Measurements from ENCODE around the gene SLITRK2. TPM values are rescaled to one million over a fixed set of nuclear protein-coding genes. Genes with fewer than 3 reads are reported as not detected.

The SLITRK2 gene
- polyA plus RNA-seq (2012; ENCODE audit: low read depth, missing spikeins), result not detected

GRCh38 chrX:145817331-145818185 is at the start of gene SLITRK2:
Gene SLITRK2, plus strand, starts transcription at chrX:145817829. Its CDS starts 4,597 bp downstream, at chrX:145822426.
- FAIRE-seq (no peak), DNase-seq (ENCODE audit: insufficient read length, low spot score) (no peak)
- TF ChIP-seq POU2F2 (IDR thresholded peaks at IDR 0.05; ENCODE audit: low read depth, low read length) (no peak), TAF1 (IDR thresholded peaks at IDR 0.05; ENCODE audit: low read depth, low read length) (no peak), POLR2AphosphoS5 (IDR thresholded peaks at IDR 0.05; ENCODE audit: low read depth, low read length) (no peak), SPI1 (IDR thresholded peaks at IDR 0.05; ENCODE audit: low read depth, low read length) (no peak), PAX5 (IDR thresholded peaks at IDR 0.05; ENCODE audit: insufficient read depth, low read length, severe bottlenecking) (no peak), POLR2A (IDR thresholded peaks at IDR 0.05; ENCODE audit: low read depth, low read length) (no peak)

- FAIRE-seq (no peak), DNase-seq (ENCODE audit: insufficient read length, low spot score) (no peak)
- TF ChIP-seq POLR2AphosphoS5 (IDR thresholded peaks at IDR 0.05; ENCODE audit: low read depth, low read length), result no peak
- TF ChIP-seq SPI1 (IDR thresholded peaks at IDR 0.05; ENCODE audit: low read depth, low read length), result no peak
These were observed 44.6 kb upstream of the SLITRK2 start for GRCh38 chrX:145773006-145773405.

DNA sequence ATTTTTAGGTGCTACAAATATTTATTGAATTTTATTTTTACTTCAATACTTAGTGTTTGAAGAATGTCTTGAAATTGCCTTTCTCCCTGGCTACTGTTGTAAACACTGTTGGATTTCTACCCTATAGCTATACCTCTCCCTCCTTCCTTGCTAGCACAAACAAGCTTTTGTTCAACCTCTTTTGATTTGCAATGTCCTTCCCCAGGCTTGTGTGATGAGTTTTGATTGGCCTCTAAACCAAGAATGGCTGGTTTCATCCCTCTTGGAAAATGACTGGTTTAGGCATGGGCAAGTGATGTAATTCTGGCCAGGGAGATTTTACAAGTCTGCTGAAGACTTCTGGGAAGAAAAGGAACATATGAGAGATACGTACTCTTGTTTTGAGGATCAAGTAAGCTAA is 25.3 kb upstream of the SLITRK2 start:
- no peak for FAIRE-seq
- DNase-seq (ENCODE audit: insufficient read length, low spot score), result no peak
- TF ChIP-seq POLR2AphosphoS5 (IDR thresholded peaks at IDR 0.05; ENCODE audit: low read depth, low read length), result no peak
- TF ChIP-seq PAX5 (IDR thresholded peaks at IDR 0.05; ENCODE audit: insufficient read depth, low read length, severe bottlenecking), result no peak
- TF ChIP-seq POLR2A (IDR thresholded peaks at IDR 0.05; ENCODE audit: low read depth, low read length), result no peak
- no peak for TF ChIP-seq TAF1 (IDR thresholded peaks at IDR 0.05; ENCODE audit: low read depth, low read length)
- TF ChIP-seq SPI1 (IDR thresholded peaks at IDR 0.05; ENCODE audit: low read depth, low read length), result no peak
- no peak for TF ChIP-seq POU2F2 (IDR thresholded peaks at IDR 0.05; ENCODE audit: low read depth, low read length)

DNA sequence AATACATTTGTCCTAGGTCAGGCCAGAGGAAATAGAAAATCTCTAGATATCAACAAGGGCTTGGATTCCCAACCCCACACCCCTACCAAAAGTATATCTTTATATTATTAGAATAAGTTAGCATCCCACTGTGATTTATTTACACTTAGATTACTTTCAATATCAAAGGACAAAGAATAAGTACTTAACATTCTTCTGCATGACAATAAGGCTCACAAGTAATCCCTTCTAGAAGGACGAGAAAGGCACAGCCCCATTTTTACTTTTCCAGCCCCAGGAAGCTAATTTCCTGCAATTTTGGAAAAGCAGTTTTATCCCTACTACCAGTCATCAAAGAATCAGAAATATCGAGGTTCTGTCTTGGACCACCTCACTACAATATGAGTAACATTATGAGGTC is 14.1 kb upstream of the SLITRK2 start:
- TF ChIP-seq SPI1 (IDR thresholded peaks at IDR 0.05; ENCODE audit: low read depth, low read length) (no peak), TAF1 (IDR thresholded peaks at IDR 0.05; ENCODE audit: low read depth, low read length) (no peak), POU2F2 (IDR thresholded peaks at IDR 0.05; ENCODE audit: low read depth, low read length) (no peak), POLR2A (IDR thresholded peaks at IDR 0.05; ENCODE audit: low read depth, low read length) (no peak), POLR2AphosphoS5 (IDR thresholded peaks at IDR 0.05; ENCODE audit: low read depth, low read length) (no peak), PAX5 (IDR thresholded peaks at IDR 0.05; ENCODE audit: insufficient read depth, low read length, severe bottlenecking) (no peak)
- DNase-seq (ENCODE audit: insufficient read length, low spot score) (no peak), FAIRE-seq (no peak)

GRCh38 chrX:145813081-145813480 is 4.5 kb upstream of the SLITRK2 start:
- TF ChIP-seq POU2F2 (IDR thresholded peaks at IDR 0.05; ENCODE audit: low read depth, low read length), result no peak
- TF ChIP-seq TAF1 (IDR thresholded peaks at IDR 0.05; ENCODE audit: low read depth, low read length), result no peak
- TF ChIP-seq PAX5 (IDR thresholded peaks at IDR 0.05; ENCODE audit: insufficient read depth, low read length, severe bottlenecking), result no peak
- TF ChIP-seq POLR2A (IDR thresholded peaks at IDR 0.05; ENCODE audit: low read depth, low read length), result no peak
- TF ChIP-seq SPI1 (IDR thresholded peaks at IDR 0.05; ENCODE audit: low read depth, low read length), result no peak
- no peak for TF ChIP-seq POLR2AphosphoS5 (IDR thresholded peaks at IDR 0.05; ENCODE audit: low read depth, low read length)
- FAIRE-seq (no peak), DNase-seq (ENCODE audit: insufficient read length, low spot score) (no peak)

GRCh38 chrX:145816601-145817315 is 871 bp upstream of the SLITRK2 start:
- TF ChIP-seq PAX5 (IDR thresholded peaks at IDR 0.05; ENCODE audit: insufficient read depth, low read length, severe bottlenecking) (no peak), POU2F2 (IDR thresholded peaks at IDR 0.05; ENCODE audit: low read depth, low read length) (no peak), SPI1 (IDR thresholded peaks at IDR 0.05; ENCODE audit: low read depth, low read length) (no peak), TAF1 (IDR thresholded peaks at IDR 0.05; ENCODE audit: low read depth, low read length) (no peak), POLR2AphosphoS5 (IDR thresholded peaks at IDR 0.05; ENCODE audit: low read depth, low read length) (no peak), POLR2A (IDR thresholded peaks at IDR 0.05; ENCODE audit: low read depth, low read length) (no peak)
- DNase-seq (ENCODE audit: insufficient read length, low spot score) (no peak), FAIRE-seq (no peak)

DNA sequence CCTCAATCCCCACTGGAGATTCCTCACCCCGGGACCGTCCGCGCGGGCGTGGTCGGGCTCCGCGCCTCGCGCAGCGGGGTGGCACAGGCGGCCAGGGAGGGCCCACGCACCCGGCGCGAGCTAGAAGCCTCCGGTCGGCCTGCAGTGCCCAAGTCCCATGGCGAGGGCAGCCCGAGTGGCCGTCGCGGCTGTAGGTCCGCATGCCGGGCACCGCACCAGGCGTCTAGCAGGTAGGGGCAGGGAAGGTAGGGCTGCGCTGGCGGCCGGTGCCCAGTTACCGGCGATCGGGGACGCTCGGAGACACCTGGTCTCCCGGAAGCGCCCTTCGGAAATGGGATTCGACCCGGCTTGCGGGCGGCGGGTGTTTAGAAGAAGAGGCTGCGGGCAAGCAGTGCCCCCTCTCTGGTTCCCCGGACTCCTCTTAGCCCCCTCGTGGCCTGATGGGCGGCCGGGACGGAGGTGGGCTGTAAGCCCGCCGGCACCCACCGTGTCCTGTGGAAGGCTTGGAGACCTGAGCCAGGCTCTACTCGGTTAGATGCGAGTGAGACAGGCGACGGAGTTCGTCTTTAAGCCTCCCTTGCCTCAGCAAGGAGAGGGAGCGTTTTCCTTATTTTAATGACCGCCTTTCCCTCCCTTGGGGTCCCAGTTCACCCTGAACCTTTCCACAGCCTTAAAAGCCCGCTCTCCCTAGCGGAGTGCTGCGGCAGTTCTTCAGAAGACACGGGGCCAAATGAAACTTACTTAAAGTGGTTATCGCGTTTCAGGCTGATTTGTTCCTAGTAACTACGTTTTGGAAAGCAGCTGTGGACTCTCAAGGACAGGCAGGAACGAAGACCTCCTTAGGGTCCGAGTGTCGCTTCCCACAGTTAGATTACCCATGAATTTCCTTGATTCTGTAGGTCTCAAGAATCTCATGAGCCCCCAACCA is 821 bp downstream of the SLITRK2 start:
- TF ChIP-seq PAX5 (IDR thresholded peaks at IDR 0.05; ENCODE audit: insufficient read depth, low read length, severe bottlenecking) (no peak), SPI1 (IDR thresholded peaks at IDR 0.05; ENCODE audit: low read depth, low read length) (no peak), POLR2AphosphoS5 (IDR thresholded peaks at IDR 0.05; ENCODE audit: low read depth, low read length) (no peak), TAF1 (IDR thresholded peaks at IDR 0.05; ENCODE audit: low read depth, low read length) (no peak), POLR2A (IDR thresholded peaks at IDR 0.05; ENCODE audit: low read depth, low read length) (no peak)
- DNase-seq (ENCODE audit: insufficient read length, low spot score) (no peak), FAIRE-seq (no peak)

- DNase-seq (ENCODE audit: insufficient read length, low spot score), result no peak
- TF ChIP-seq PAX5 (IDR thresholded peaks at IDR 0.05; ENCODE audit: insufficient read depth, low read length, severe bottlenecking) (no peak), TAF1 (IDR thresholded peaks at IDR 0.05; ENCODE audit: low read depth, low read length) (no peak), POLR2A (IDR thresholded peaks at IDR 0.05; ENCODE audit: low read depth, low read length) (no peak), POLR2AphosphoS5 (IDR thresholded peaks at IDR 0.05; ENCODE audit: low read depth, low read length) (no peak), POU2F2 (IDR thresholded peaks at IDR 0.05; ENCODE audit: low read depth, low read length) (no peak), SPI1 (IDR thresholded peaks at IDR 0.05; ENCODE audit: low read depth, low read length) (no peak)
- no peak for FAIRE-seq
These were observed 3.2 kb downstream of the SLITRK2 start for GRCh38 chrX:145820825-145821224.
